ENCODE data around the gene HAT1.
A peak's percentile ranks its signal among the peaks of the same experiment; 100 is the strongest.

HAT1 gene, protein sequence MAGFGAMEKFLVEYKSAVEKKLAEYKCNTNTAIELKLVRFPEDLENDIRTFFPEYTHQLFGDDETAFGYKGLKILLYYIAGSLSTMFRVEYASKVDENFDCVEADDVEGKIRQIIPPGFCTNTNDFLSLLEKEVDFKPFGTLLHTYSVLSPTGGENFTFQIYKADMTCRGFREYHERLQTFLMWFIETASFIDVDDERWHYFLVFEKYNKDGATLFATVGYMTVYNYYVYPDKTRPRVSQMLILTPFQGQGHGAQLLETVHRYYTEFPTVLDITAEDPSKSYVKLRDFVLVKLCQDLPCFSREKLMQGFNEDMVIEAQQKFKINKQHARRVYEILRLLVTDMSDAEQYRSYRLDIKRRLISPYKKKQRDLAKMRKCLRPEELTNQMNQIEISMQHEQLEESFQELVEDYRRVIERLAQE

DNA sequence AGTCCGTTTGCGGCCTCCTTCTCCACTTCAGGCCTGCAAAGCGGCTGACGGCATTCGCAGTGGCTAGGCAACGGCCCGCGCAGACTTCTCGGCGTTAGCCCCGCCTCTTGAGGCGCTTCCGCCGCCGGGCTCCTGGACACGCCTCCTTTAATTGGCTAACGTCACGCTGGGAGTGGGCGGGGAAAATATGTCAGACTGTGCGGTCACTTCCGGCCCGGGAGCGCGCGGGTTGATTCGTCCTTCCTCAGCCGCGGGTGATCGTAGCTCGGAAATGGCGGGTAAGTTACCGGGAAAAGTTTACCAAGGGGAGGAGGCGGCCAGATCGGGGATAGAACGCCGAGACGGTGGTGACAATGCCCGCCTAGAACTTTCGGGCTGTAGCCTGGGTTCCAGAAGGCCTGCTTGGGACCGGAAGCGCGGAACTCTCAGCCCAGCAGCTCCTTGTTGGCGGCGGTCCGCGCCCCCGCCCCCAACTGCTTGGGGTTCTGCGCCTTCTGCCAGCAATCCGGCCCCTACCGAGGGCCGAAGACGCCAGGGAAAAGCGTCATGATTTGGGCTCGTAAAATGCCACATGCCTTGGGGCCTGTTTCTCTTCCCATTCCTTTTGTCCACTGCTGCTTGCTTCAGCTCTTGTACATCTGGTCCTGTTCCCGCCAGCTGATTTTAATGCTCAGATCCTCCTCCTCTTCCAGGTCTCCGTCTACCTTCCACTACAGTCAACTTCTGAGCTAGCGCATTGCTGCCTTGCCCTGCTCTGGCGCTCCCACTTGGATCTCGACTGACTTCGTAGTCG, at the start of gene HAT1:
TSS of gene HAT1 (plus strand) at position 232 of the 793 bp plus-strand sequence. CDS start at position 272, 40 bp downstream.
- peak within 1 kb of the TSS; percentile 96 for H3K4me3 ChIP-seq (ENCODE audit: low read length)
- TF ChIP-seq, protein P1, sequence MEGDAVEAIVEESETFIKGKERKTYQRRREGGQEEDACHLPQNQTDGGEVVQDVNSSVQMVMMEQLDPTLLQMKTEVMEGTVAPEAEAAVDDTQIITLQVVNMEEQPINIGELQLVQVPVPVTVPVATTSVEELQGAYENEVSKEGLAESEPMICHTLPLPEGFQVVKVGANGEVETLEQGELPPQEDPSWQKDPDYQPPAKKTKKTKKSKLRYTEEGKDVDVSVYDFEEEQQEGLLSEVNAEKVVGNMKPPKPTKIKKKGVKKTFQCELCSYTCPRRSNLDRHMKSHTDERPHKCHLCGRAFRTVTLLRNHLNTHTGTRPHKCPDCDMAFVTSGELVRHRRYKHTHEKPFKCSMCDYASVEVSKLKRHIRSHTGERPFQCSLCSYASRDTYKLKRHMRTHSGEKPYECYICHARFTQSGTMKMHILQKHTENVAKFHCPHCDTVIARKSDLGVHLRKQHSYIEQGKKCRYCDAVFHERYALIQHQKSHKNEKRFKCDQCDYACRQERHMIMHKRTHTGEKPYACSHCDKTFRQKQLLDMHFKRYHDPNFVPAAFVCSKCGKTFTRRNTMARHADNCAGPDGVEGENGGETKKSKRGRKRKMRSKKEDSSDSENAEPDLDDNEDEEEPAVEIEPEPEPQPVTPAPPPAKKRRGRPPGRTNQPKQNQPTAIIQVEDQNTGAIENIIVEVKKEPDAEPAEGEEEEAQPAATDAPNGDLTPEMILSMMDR (conservative IDR thresholded peaks at IDR 0.05; ENCODE audit: low read depth, low read length), result no peak
- peak; percentile 90 for DNase-seq (ENCODE audit: low read depth)

DNA sequence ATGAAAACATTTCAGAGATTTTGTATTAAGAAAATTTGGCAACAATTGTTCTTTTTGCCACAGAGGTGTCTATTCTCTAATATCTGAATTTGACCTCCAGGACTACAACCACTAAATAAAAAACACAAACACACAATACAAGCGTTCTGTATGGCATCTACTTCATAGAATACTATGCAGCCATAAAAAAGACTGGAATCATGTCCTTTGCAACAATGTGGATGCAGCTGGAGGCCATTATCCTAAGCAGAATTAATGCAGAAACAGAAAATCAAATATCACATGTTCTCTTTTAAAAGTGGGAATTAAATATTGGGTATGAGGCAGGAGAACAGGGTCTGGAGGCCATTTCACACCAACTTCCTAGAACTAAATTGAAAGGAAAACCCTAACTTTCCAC, 47.7 kb upstream of the HAT1 start:
- TF ChIP-seq, protein P1 (conservative IDR thresholded peaks at IDR 0.05; ENCODE audit: low read depth, low read length), result no peak
- H3K4me3 ChIP-seq (ENCODE audit: low read length), result no peak overlapping the region
- no peak for DNase-seq (ENCODE audit: low read depth)

DNA sequence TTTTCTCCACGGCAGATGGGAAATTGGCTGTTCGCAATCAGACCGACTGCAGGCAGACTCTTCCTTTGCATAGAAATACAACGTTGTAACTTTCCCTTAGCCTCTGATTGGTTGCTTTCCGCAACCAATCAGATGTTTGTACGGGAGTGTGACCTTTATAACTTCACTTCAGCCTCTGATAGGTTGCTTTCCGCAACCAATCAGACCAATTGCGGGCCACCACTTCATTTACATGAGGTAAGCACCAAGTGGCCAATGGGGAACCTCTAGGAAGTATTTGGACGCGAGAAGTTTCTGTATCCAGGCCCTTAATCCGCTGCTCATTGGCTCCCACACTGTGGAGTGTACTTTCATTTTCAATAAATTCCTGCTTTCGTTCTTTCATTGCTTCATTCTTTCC, 47.3 kb upstream of the HAT1 start:
- TF ChIP-seq, protein P1 (conservative IDR thresholded peaks at IDR 0.05; ENCODE audit: low read depth, low read length), result no peak
- DNase-seq (ENCODE audit: low read depth), result no peak

DNA sequence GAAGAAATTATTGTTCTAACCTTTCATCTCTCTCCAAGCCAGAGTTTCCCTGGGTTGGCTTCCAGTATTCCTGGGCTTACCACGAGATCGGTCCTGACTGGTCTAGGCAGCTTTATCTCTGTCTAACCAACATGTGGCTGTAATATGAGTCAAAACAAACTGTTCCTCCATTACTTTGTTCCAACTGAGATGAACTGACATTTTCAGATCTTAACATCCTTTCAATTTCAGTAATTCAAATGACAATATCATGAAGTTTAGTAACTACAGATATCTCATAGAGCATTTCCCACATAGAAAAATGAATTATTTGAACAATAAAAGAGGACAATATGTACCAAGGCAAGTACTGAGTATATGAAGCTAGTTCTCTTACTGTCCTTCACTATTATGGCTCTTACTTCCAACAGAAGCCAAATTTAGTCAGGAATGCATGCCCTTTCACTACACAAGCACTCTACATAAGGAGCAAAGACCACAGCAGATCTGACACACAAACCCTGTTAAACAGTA, 43.7 kb upstream of the HAT1 start:
- no peak for DNase-seq (ENCODE audit: low read depth)
- TF ChIP-seq, protein P1 (conservative IDR thresholded peaks at IDR 0.05; ENCODE audit: low read depth, low read length), result no peak
- H3K4me3 ChIP-seq (ENCODE audit: low read length), result no peak overlapping the region

More for the DNA sequence above, 47.3 kb upstream of the HAT1 start:
- H3K4me3 ChIP-seq (ENCODE audit: low read length), result no peak overlapping the region

DNA sequence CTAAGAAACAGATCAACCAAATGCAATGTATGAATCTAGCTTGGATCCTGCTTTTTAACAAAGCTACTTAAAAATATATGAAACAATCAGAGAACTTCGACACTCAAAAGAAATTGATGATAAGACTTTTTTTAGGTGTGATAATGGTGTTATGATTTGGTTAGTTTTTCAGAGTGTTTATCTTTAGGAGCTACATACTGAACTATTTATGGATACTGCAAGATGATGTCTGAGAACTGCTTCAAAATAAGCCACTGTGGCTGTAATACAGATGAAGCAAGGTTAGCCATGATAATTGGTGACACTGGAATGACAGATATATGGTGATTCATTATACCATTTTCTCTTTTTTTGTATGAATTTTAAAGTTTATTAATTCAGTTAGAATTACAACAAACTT, 42.4 kb upstream of the HAT1 start:
- no peak for DNase-seq (ENCODE audit: low read depth)
- TF ChIP-seq, protein P1 (conservative IDR thresholded peaks at IDR 0.05; ENCODE audit: low read depth, low read length), result no peak
- no peak overlapping the region for H3K4me3 ChIP-seq (ENCODE audit: low read length)

DNA sequence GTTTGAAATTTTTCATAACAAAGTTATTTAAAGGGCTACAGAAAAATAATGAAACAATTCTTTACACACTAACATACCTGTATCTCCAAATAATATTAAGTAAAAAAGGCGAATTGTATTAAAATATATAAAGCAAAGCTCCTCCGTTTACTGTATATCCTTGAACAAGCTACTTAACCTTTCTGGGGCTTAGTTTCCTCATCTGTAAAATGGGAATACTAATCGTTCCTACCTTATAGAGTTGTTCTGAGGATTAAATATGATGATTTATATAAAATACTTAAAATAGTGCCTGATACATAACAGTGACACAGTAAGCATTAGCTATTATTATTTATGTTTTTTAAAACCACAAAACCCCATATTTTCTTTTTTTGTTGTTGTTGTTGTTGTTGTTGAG, 41.5 kb upstream of the HAT1 start:
- H3K4me3 ChIP-seq (ENCODE audit: low read length), result no peak overlapping the region
- DNase-seq (ENCODE audit: low read depth), result no peak
- TF ChIP-seq, protein P1 (conservative IDR thresholded peaks at IDR 0.05; ENCODE audit: low read depth, low read length), result no peak
